ENCODE results near the gene DHX9.

Gene DHX9

DNA sequence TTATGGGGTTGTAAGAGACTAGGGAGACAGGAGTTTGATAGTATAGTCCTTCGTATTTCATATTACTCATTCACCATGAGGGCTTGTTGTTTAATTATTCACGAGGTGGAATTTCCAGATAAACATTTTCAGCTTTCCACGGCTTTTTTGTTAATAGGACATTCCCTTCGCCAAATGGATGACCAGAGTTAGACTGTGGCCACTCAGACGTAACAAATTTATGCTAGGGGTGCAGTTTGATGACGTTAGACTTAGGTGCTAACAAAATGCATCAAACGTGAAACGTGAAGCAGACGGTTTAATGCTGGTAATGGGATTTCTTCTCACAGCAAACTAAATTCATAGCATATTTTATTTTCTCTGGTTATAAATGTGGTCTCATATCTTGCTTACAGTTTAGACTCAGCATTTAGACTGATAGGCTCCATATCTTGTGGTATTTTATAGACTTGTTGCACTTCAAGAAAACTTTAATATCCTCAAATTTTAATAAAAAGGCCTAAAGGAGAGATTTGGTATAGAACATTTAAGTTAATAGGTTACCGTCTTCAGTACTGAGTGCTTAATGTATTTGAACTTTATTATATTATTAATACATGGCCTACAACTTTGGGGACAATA, 2.3 kb downstream of the DHX9 start:
- no peak for DNase-seq (ENCODE audit: low read depth in 2 of 2)

DNA sequence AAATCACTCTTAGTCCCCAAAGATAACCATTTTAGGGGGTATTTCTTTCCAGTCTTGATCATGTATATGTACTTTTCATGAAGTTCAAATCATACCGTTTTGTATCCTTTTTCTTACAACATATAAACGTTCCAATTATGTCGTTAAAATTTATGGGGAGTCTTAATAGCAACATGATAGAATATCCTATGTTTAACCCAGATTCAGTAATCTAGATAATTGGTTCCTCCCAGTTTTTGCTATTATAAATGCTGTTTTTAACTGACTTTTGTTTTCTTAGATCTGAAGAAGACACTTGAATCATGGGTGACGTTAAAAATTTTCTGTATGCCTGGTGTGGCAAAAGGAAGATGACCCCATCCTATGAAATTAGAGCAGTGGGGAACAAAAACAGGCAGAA, 3.1 kb downstream of the DHX9 start:
- no peak for DNase-seq (ENCODE audit: low read depth in 2 of 2)

DNA sequence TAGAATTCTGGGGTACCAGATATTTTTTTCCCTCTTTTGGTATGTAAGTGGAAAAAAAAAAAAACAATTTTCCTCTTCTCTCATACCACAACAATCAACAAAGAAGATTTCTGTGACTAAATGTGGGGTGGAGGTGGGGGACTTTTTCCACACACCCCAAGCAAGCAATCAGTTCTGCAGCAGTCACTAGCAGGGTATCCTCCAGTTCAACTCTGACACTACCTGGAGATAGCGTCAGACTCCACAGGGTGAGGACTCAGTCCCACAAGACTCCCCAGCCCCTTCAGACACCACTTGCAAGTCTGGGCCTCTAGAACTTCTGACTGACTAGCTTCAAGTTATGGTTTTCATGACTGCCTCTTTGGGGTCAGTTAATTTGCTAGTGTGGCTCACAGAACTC, 6.2 kb downstream of the DHX9 start:
- DNase-seq (ENCODE audit: low read depth in 2 of 2): no peak

DNA sequence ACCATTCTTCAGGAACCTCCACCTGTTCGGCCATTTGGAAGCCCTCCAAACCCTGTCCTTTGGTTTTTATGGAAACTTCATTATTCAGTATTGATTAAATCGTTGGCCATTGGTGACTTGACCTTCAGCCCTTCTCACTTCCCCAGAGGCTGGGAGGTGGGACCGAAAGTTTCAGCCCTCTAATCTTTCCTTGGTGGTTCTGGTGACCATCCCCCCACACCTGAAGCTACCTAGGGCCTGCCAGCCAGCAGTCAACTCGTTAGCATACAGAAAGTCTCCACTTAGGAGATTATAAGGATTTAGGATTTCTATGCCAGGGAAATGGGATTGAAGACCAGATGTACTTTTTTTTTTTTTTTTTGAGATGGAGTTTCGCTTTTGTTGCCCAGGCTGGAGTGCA, 6.7 kb downstream of the DHX9 start:
- no peak for DNase-seq (ENCODE audit: low read depth in 2 of 2)

DNA sequence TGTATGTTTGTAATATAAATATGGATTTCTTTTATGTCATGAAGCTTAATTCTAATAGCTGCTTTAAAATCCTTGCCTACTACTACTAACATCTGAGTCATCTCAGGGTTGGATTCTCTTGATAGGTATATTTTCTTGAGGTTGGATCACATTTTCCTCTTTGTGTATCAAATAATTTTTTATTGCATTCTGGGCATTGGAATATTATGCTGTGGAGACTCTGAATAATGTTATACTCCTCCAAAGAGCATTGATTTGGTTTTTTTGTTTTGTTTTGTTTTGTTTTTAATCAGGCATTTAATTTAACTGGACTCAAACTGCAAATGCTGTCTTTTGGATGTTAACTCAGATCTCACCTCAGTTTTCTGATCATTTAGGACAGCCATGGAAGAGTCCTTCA, 8.0 kb downstream of the DHX9 start:
- DNase-seq (ENCODE audit: low read depth in 2 of 2): no peak

DNA sequence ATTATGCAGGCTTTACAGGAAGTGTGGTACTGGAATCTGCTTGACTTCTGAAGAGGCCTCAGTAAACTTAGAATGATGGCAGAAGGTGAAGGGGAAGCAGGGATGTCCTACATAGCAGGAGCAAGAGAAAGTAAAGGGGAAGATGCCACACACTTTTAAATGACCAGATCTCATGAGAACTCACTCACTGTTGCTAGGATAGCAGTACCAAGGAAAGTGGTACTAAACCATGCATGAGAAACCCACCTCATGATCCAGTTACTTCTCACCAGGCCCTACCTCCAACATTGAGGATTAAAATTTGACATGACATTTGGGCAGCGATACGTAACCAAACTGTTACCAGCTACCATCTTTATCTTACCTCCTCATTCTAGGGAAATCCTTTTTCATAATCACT, 9.6 kb downstream of the DHX9 start:
- no peak for DNase-seq (ENCODE audit: low read depth in 2 of 2)

DNA sequence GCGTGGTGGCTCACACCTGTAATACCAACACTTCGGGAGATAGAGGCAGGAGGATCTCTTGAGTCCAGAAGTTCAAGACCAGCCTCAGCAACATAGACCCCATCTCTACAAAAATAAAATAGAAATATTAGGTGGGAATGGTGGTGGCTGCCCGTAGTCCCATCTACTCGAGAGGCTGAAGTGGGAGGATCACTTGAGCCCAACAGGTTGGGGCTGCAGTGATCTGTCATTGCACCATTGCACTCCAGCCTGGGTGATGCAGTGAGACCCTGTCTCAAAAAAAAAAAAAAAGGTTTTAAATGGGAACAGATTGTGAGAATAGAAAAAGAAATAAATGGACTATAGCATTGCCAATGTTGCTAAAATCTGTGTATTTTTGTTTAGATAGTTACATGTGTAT, 11.2 kb downstream of the DHX9 start:
- DNase-seq (ENCODE audit: low read depth in 2 of 2): no peak

DNA sequence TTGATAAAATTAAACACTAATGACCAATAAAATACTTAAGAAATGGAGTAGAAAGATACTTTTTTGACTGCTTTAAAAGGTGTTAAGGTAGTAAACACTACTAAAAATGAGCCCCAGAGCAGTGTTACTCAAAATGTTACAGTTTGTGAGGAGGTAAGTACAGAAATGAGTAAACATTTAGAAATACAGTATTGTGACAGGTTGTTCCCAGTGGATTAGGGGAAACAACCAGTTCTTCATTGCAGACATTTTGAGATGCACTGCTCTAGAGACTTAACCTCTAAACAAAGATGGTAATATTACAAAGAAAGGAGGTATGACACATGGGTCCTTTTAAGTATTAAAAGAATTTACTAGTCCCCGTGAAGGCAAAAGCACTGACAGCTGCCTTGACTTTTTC, 12.7 kb downstream of the DHX9 start:
- no peak for DNase-seq (ENCODE audit: low read depth in 2 of 2)

DNA sequence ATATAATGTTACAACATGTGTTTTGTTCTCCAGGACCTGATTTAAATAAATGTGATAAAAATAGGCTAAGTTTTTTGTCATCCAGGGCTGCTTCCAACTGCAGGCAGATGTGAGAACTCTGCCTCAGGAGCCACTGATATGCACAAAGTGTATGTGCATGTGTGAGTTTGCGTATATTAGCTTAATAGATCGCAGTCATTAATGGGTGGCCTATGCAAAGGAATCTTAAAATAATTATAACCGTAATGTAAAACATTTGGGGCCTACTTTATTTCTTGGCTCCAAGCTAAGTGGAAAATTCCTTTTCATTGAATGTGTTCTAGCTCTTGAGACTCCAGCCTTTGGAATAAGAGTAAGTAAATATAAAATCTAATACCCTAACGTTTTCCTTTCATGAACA, 16.8 kb downstream of the DHX9 start:
- no peak for DNase-seq (ENCODE audit: low read depth in 2 of 2)

DNA sequence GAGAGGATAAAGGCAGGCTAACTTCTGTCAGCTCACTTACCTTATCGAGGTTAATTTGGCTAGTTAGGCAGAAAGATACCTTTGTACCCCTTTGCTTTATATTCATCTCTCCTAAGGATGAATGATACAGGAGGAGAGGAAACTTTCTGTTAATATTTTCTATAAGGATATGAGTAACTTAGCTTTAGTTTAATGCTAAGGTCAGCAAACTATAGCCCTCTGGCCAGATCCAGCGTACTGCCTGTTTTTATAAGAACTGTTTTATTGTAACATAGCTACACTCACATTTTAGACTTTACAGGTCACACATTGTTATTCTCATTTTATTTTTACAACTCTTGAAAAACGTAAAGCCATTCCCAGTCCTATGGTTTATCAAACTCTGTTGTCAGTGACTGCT, 18.1 kb downstream of the DHX9 start:
- DNase-seq (ENCODE audit: low read depth in 2 of 2): no peak

DNA sequence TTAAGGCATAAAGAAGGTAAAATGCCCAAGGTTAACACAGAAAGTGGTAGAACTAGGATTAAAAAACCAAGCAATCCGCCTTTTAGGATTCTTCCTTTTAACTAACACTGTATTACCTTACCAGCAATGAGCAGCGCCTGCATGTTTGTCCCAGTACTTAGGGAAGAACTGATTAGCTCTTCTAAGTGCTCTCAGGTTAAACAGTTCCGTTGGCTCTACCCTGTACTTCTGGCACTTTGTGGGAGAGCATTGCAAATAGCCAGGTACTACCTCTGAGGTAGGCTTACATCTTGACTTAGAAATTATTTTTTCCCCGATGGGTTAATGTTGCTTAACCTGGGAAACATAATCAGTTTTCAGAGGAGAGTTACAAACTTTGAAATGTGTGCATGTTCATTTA, 21.5 kb downstream of the DHX9 start:
- DNase-seq (ENCODE audit: low read depth in 2 of 2): no peak

DNA sequence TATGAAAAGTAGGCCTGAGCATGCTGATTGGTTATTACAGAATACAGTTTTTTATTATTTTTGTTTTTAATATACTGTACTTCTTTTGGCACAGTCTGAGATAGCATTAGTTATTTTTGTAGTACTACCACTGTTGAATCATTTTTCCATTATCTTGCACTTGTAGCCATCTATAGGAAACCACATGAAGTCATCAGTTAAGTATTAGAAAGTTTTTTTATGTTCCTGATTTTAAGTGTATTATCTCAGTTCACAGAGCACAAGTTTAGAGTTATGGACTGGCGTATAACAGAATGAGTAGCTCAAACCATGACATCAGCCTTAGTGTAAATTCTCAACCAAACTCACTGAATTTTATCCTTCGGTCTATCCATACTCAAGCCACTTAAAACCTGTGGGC, 22.8 kb downstream of the DHX9 start:
- no peak for DNase-seq (ENCODE audit: low read depth in 2 of 2)

DNA sequence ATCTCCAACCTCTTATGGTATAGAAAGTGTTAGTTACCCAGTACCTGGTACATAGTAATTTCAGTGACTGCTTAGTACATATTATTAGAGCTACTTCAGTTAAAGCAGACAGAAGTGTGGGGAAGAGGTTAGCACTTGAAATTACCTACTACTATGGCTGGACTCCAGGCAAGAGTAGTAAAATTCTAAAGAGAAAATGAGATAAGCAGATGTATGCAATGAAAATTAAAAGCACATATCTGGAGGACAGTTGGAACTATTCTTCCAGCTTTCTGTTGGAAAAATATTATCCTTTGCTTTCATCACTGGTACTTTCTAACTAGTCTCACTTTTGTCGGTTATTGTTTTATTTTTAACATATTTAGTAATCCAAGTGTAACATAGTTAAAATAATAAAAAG, 23.7 kb downstream of the DHX9 start:
- DNase-seq (ENCODE audit: low read depth in 2 of 2): no peak

DNA sequence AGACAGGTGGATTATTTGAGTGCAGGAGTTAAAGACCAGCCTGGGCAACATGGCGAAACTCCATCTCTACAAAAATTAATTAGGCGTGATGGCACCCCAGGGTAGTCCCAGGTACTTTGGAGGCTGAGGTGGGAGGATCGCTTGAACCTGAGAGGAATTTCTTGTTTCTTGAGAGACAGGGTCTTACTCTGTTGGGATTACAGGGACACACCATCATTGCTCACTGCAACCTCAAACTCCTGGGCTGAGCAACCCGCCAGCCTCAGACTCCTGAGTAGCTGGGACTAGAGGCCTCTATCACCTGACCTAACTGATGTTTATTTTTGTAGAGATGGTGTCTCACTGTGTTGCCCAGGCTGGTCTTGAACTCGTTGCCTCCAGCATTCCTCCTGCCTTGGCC, 24.8 kb downstream of the DHX9 start:
- no peak for DNase-seq (ENCODE audit: low read depth in 2 of 2)

DNA sequence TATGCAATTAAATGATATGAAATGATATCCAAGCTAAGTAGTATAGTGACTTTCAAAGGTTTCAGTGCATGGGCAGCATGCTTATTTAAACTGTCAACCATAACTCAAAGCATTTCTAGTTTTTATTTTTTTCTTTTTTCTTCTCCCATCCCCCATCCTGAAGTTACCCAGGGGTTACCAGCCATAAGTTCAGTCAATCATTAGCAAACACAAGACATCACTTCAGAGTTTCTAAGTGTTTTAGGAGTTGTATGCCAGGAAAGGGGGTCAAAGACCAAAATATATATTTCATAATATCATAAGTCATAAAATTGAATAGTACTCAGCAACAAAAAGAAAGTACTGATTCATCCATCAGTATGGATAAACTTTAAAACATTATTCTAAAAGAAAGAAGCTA, 28.7 kb downstream of the DHX9 start:
- DNase-seq (ENCODE audit: low read depth in 2 of 2): no peak

DNA sequence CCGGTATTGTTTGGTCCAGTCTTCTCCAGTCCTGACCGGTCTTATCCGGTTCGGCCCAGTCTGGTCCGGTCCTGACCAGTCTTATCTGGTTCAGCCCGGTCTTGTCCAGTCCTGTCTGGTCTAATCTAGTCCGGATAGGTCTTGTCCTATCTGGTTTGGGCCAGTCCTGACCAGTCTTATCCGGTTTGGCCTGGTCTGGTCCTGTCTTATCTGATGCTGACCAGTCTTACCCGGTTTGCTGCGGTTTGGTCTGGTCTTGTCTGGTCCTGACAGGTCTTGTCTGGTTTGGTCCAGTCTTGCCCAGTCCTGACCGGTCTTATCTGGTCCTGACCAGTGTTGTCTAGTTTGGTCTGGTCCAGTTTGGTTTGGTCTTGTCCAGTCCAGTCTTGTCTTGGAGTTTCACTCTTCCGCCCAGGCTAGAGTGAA, 30.1 kb downstream of the DHX9 start:
- DNase-seq (ENCODE audit: low read depth in 2 of 2): no peak

DNA sequence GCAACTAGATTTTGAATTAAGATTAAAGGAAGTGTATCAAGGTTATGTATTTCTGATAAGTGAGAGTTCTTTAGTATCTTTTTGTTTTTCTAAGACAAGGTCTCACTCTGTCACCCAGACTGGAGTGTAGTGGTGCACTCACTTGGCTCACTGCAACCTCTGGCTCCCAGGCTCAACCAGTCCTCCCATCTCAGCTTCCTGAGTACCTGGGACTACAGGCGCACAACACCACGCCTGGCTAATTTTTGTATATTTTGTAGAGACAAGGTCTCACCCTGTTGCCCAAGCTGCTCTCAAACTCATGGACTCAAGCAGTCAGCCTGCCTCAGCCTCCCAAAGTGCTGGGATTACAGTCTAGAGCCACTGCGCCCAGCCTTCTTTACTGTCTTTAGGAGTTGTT, 33.7 kb downstream of the DHX9 start:
- DNase-seq (ENCODE audit: low read depth in 2 of 2): no peak

DNA sequence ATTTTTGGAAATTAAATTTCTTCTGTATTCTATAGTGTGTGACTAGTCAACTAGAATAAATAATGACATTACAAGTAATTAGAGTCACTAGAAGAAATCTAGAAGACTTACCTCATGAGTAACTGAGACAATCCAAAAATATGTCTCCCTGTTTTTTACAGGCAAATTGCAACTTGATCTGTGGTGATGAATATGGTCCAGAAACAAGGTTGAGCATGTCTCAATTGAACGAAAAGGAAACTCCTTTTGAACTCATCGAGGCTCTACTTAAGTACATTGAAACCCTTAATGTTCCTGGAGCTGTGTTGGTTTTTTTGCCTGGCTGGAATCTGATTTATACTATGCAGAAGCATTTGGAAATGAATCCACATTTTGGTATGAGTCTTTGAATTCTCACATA, 36.7 kb downstream of the DHX9 start:
- no peak for DNase-seq (ENCODE audit: low read depth in 2 of 2)

DNA sequence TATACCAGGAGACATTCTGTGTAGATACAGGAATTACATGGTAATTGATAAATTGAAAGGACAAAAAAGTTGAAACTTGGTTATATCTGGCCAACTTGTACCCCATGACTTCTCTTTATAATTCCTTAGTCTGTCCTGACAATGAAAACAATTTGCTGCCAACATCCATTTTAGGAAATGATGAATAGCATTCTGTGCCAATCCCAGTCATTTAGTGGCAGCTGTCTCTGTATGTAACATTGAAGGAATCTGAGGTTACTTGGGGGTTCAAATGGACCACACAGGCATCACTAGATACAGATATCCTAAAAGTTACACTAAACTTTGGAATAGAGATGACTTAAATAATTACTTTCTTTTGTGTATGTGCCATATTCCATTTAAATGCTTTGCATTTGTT, 38.2 kb downstream of the DHX9 start:
- DNase-seq (ENCODE audit: low read depth in 2 of 2): no peak

DNA sequence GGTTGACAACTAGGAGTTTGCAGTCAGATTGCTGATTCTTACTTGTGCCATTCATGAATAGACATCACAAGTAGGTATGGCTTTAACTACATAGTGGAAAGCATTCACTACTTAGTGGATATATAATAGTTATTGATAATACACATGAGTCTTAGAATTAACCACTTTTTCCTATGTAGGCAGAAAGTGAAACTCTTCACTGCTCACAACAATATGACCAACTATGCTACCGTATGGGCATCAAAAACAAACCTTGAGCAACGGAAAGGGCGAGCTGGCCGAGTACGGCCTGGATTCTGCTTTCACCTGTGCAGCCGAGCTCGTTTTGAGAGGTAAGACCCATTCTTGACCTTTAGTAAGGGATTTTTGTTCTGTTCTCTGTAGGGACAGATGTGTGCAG, 38.7 kb downstream of the DHX9 start:
- no peak for DNase-seq (ENCODE audit: low read depth in 2 of 2)

DNA sequence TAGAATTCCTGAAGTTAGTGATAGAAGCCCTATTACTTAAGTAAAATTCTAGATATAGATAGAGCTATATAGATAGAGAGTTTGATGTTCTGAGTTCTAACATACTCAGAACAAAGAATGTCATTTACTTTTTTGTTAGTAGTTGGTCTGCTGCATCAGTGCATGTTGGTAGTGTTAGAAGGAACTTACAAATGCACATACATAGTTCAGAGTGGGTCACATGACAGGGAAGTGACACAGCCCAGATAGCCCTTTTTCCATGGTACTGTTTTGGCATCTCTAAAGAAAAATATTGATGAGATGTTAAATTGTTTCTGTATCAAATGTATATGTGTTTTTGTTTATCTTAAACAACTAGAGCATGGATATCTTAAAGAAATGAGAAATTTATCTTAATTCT, 45.7 kb downstream of the DHX9 start:
- DNase-seq (ENCODE audit: low read depth in 2 of 2): no peak

DNA sequence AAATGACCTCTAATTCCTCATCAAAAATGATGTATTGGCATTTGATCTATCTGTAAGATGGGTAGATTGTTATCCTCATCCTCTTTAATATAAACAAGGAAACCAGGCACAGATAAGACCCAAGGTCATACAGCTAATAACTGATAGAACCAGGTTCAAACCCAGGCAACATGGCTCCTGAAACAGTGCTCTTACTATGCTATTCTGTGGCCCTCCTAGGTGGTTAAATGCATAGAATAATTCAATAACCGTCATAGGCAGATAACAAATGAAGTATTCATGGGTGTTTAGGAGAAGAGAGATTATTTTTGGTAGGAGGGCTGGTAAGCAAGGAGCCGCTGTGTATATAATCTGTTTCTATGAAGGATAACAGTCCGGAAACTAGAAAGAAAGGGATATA, 46.4 kb downstream of the DHX9 start:
- DNase-seq (ENCODE audit: low read depth in 2 of 2): no peak

DNA sequence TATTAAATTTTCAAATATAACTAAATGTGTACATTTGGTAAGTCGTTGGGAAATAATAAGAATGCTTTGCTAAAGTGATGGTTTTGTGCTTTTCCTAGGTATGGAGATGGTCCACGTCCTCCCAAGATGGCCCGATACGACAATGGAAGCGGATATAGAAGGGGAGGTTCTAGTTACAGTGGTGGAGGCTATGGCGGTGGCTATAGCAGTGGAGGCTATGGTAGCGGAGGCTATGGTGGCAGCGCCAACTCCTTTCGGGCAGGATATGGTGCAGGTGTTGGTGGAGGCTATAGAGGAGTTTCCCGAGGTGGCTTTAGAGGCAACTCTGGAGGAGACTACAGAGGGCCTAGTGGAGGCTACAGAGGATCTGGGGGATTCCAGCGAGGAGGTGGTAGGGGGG, 47.8 kb downstream of the DHX9 start:
- no peak for DNase-seq (ENCODE audit: low read depth in 2 of 2)

DNA sequence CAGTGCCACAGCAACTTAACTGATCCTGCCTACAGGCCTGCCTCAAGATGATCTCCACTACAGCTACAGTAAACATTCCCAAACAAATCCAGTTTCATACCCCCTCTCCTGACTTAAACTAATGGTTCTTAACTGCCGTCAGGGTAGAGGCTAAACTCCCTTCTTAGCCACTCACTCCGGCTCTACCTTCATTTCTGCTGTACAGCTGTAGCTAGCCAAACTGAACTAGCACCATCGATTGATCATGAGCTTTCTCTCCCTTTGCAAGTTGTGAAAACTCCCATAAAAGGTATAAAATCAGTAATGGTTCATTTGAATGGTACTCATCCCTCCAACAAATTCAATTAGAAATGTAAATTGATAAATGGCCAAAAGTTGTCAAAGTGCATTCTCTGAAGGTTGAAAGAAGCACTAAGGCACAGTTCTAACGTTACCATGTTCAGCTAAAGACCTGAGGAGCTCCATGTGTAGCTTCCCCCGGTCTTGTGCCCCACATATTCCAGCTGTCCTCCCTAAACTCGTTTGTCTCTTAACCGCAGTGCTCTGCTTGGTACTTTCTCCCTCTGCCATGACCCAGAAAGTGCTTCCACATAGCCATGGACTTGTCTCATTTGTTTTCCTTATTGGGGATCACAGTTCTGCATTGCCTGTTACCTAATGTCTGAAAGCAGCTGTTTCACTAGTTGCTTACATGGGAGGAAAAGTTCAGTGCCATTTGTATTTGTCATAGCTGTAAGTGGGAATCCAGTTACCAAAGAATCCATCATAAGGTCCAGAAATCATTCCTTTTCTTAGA, 49.8 kb downstream of the DHX9 start:
- no peak for DNase-seq (ENCODE audit: low read depth in 2 of 2)

Data from stimulated activated CD4-positive, alpha-beta T cell treated with anti-CD3 and anti-CD28 coated beads, Interleukin-1b, Interleukin-23, amount 100 ng/mL, for 4 hours (primary cell).